Right renal pelvis (tissue), 4 donors: ENCODE data around the gene NPIPB2. TPM values are rescaled to one million over a fixed set of nuclear protein-coding genes. Genes with fewer than 3 reads are reported as not detected.
A peak's percentile ranks its signal among the peaks of the same experiment; 100 is the strongest.
"Not testable (repeated sequence)": the region's sequence is repeated elsewhere in the genome, so short reads cannot be mapped to it uniquely, and the experiment has no call there.

Source experiments
- DNase-seq, 4 donors: peaks; one replicate each; pipeline ENCODE4 v3.0.0-alpha.2; 2013; ENCODE audit warnings: low read depth in 4 of 4, low spot score in 3 of 4, missing footprints in 1 of 4
- polyA plus RNA-seq, 4 donors: library from polyadenylated mRNA; unstranded; fragments of 120-200 nt; gene quantifications; one replicate each; pipeline ENCODE4 v1.2.1, GENCODE V29; 2013; ENCODE audit not compliant: insufficient read length in 4 of 4

NPIPB2 gene
- polyA plus RNA-seq, result 10 to 100 TPM in 1 of 4 donors, 1 to 10 TPM in 1, under 1 TPM in 2; 0.65 to 11.9 (median 3.2) TPM

DNA sequence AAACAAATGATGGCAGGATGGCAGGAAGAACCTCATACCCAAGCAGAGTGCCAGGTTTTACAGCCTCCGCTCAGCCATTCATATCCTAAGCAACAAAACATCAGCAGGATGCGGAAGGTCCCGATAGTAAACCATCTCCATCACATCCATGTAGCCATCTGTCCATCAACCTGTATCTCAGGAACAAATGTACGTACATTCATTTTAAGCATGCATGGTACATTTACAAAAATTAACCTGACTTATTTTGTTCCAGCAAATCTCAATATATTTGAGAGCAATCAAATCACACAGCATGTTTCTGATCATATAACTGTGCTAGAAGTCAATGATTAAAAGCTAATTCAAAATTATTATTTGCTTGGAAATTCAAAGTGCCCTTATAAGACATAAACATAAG is at the start of gene NPIPB2:
TSS of gene NPIPB2 (minus strand) at position 101 of the 400 bp plus-strand sequence. CDS start at position 101, 0 bp downstream.
- not testable (repeated sequence) for DNase-seq

DNA sequence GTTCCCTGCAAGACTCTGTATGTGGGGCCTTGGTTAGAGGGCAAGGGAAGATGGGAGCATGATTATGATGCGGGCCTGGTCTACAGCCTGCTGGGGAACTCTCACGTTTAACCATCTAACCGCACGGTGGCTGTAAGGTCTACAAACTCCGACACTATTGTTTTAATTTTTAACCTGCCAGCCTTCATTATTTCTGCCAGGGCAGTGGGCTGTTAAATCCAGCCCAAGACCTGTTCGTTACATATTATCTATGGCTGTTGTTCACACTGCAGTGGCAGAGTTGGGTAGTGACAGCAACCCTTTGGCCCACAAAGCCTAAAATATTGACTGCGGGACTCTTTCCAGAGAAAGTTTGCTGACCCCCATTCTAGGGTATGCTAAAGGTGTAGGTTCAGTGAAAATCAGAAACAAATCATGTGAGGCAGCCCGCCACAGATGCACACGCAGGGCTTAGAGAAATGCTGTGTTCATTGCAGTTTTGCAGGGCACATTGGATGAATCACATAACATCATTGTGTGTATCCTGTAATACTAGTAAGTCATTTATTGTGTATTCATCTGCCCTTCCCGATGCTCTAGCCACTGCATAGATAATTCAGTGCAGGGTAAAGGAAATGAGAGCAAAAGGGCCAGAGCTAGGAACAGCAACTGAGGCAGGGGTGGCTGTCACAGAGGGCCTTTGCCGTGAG is 49.0 kb upstream of the NPIPB2 start:
- DNase-seq, result peak in 3 of 4 donors; percentile 33 to 56 (median 54)

DNA sequence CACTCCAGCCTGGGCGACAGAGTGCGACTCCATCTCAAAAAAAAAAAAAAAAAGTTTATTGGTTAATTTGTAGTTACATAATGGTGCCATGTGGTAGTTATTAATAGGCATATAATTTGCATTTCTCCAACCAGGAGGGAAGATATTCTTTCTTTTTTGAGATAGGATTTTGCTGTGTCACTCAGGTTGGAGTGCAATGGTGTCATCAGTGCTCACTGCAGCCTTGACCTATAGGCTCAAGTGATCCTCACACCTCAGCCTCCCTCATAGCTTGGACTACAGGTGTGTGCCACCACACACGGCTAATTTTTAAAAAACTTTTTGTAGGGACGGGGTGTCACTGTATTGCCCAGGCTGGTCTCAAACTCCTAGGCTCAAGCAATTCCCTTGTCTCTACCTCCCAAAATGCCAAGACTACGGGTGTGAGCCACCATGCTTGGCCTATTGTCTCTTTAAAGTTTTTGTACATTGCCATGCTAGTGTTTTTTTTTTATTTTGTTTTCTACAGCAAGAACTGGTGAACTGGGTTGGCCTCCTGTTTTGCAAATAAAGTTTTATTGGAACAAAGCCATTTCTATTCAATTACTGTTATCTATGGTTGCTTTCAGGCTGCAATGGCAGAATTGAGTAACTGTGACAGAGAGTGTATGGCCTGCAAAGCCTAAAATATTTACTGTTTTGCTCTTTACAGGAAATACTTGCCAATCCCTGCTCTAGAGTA is 46.6 kb upstream of the NPIPB2 start:
- DNase-seq, result no peak

DNA sequence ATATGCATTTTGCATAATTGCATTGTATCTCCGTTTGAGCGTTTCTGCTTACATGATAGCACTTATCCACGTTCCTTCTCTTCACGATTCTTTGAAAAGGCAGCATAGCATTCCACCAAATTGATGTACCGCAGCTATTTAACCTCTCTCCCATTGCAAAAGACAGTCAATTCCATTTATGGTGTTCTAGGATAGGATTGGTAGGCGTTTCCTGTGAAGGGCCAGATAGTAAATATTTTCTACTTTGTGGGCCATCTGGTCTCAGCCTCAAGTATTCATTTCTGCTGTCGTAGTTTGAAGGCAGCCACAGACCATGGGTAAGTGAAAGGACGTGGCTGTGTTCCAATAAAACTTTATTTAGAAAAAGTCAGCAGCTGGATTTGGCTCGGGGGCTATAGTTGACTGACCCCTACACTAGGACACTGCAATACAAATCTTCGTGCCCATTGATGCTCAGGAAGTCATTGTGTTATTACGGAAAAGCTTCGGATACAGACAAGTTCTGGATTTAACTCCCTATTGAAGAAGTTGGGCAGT is 44.7 kb upstream of the NPIPB2 start:
- DNase-seq, result no peak

DNA sequence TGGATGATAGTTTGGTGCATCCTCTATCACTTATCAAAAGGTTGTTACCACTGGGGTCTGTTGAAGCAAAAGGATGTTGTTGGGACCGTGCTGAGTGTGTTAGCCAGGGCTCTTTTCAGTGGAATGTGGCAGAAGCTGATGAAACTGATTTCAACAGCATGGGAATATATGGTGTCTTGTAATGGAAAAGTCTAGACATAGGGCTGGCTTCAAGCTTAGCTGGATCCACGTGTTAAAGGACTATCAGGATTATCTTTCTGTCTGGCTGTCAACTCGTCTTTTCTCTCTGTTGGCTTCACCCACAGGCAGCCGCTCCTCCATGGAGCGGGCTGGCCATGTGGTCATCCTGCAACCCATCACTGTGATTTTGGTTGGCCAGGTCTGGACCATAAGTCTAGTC is 43.4 kb upstream of the NPIPB2 start:
- DNase-seq, result no peak

DNA sequence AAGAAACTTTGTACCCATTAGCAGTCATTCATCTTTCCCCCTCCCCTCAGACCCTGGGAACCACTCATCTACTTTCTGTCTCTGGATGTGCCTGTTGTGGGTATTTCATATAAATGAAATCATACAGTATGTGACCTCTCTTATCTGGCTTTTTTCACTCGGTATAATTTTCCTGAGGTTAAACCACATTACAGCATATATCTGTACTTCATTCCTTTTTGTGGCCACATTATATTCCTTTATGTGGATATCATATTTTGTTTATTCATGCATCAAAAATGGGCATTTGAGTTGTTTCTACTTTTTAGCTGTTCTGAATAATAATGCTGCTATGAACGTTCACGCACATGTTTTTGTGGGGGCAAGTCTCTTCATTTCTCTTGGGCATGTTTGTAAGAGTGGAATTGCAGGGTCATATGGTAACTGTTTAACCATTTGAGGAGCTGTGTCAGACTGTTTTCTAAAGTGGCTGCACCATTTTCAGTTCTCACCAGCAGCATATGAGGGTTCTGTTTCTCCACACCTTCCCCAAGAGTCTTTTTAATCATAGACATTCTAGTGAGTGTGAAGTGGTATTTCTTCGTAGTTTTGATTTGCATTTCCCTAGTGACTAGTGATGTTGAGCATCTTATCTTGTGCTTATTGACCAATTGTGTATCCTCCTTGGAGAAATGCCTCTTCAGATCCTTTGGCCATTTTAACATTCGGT is 38.4 kb upstream of the NPIPB2 start:
- no peak for DNase-seq

DNA sequence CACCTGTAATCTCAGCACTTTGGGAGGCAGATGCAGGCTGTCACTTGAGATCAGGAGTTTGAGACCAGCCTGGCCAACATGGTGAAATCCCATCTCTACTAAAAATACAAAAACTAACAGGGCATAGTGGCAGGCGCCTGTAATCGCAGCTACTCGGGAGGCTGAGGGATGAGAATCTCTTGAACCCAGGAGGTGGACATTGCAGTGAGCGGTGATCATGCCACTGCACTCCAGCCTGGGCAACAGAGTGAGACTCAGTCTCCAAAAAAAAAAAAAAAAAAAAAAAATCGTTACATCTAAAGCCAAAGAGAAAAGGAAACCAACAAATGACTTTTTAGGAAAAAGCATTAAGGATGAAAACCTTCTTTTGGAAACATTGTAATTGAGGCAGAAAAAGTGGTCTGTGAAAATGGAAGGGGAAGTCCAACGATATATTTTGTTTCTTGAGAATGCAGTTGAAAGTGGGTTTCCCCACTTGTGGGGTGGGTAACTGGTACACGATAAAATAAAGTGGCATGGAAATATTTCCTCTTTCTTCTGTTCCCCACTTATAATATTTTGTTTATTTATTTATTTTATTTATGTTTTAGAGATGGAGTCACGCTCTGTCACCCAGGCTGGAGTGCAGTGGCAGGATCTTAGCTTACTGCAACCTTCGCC is 37.3 kb upstream of the NPIPB2 start:
- no peak for DNase-seq

DNA sequence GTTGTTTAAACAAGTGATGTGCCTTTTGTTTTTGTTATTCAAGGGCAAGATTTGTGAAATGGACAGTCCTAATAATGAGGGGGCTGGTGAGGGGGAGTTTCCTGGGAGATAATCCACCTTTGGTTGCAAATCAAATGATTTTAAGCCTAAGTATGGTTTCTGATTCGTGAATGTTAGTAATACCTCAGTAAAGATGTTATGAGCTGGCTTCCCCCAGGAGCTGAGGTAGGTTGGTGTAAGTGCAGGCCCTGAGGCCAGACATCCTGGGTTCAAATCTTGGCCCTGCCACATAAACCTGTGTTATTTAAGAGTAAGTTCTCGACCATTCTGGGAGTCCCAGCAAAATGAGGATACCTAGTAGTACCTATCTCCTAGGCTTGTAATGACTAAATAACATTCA is 36.2 kb upstream of the NPIPB2 start:
- DNase-seq, result no peak

DNA sequence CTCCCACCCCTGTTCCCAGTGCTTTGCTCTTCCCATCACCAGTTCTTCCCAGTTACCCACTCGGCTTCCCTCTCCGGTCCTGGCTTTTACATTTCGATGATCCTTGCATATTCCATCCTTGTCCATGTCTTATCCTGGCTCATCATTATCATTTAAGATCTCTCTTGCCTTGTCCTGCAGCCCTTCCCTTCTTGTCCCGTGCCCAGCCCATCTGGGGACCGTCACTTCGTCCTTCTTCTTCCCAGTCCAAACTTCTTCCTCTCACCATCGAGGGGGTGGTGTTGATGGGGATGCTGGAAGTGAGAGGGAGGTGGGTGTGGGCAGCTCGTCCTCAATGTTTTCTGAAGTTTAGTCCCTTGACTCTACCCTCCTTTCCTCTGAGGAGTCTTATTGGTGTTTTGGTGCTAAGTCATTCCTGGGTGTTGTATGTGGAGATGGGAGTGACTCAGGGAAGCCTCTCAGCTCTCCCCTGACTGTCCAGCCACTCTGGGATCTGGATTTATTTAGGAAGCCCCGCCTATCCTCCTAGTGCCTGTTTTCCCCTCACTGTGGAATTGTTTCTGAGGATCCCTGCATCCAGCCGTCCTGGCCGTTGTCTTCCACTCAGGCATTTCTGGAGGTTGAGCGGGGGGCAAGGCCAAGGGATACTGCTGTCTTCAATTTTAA is 35.7 kb upstream of the NPIPB2 start:
- no peak for DNase-seq

DNA sequence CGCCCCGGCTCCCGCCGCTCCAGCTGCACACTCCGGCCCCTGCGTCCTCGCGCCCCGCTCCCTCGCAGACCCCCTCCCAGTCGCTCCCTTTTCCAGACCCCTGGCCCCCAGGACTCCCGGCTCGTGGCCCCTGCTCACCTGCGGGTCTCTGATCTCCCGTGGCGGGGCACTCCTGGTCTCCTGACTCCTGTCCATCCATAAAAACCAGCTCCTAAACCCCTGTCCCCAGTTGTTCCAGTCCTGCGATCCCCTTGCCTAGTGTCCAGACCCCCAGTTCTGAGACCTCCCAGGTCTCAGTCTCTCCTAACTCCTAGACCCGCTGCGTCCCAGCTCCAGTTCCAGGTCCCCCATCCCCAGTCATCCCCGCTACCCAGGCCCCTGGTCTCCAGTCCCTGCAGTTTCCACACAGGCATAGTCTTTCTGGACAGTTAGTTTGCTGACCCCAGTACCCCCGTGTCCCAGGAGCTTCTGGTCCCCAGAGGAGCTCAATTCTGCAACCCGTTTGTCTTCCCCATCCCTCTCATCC is 35.1 kb upstream of the NPIPB2 start:
- no peak for DNase-seq

DNA sequence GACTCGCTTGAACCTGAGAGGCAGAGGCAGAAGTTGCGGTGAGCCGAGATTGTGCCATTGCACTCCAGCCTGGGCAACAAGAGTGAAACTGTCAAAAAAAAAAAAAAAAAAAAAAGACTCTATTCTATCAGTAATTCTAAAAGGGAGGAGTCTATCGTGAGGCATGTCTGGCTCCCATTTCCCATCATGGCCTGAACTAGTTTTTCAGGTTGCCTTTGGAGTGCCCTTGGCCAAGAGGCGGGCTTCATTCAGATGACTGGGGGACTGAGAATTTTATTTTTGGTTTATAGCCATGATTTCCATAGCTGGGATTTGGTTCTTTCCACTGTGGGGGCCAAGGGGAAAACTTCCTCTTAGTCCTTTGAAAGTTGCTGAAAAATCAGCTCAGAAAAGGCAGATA is 31.2 kb upstream of the NPIPB2 start:
- no peak for DNase-seq

DNA sequence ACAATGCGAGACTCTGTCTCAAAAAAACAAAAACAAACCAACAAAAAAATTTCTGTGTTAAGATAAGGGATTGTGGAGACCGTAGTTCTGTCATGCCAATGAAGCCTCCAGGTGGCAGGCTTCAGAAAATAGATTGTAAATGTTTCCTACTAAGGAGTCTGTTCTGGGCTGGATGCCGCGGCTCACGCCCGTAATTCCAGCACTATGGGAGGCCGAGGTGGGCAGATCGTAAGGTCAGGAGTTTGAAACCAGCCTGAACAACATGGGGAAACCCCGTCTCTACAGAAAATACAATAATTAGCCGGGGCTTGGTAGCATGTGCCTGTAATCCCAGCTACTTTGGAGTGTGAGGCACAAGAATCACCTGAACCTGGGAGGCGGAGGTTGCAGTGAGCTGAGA is 30.3 kb upstream of the NPIPB2 start:
- no peak for DNase-seq

DNA sequence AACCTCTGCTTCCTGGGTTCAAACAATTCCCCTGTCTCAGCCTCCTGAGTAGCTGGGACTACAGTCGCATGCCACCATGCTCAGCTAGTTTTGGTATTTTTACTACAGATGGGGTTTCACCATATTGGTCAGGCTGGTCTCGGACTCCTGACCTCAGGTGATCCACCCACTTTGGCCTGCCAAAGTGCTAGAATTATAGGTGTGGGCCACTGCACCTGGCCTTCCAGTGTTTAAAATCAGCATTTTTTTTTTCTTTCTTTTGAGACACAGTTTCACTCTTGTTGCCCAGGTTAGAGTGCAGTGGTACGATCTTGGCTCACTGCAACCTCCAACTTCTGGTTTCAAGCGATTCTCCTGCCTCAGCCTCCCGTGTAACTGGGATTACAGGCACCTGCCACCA is 28.4 kb upstream of the NPIPB2 start:
- not testable (repeated sequence) for DNase-seq

DNA sequence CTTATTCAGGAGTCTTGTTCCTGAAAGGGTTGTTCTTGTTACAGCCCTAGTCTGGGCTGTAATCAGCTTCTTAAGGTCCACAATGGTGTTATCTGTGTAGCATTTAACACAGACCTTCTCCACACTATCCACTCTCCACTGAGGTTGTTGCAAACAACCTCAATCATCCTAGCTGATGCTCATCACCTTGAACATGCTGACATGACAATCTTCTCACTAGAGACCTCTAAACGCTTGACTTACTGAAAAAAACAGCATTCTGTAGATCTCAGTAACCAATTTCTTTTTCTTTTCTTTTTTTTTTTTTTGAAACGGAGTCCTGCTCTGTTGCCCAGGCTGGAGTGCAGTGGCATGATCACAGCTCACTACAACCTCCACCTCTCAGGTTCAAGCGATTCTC is 26.7 kb upstream of the NPIPB2 start:
- DNase-seq, result no peak

DNA sequence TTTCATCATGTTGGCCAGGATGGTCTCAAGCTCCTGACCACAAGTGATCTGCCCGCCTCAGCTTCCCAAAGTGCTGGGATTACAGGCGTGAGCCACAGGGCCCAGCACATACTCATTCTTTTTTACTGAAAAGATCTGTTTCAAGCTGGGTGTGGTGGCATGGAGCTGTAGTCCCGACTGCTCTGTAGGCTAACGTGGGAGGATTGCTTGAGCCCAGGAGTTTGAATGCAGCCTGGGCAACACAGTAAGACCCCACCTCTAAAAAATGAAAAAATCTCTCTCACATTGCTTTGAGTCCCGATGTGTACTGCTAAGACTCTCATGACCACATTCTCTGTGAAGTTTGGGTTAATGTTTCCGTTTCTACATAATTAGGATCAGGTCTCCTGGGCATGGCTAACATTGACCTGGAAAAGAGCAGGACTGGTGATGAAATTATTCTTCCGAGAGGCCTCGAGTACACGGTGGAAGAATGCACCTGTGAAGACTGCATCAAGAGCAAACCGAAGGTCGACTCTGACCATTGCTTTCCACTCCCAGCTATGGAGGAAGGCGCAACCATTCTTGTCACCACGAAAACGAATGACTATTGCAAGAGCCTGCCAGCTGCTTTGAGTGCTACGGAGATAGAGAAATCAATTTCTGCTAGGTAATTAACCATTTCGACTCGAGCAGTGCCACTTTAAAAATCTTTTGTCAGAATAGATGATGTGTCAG is 25.5 kb upstream of the NPIPB2 start:
- DNase-seq, result no peak

DNA sequence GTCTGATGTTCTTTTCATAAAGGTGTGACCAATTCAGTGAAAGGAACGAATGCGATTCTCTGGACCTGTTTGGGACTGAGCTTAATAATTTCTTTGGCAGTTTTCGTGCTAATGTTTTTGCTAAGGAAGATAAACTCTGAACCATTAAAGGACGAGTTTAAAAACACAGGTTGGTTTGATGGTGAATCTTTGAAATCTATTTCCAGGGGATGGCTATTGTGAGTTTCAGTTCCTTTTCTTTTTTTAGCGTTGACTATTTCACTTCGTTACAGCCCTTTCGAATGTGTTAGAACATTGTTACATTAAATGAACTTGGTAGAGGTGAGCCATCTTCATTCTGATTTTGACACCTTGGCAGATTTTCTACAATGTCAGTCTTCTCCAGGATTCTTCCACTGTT is 24.3 kb upstream of the NPIPB2 start:
- DNase-seq, result no peak

DNA sequence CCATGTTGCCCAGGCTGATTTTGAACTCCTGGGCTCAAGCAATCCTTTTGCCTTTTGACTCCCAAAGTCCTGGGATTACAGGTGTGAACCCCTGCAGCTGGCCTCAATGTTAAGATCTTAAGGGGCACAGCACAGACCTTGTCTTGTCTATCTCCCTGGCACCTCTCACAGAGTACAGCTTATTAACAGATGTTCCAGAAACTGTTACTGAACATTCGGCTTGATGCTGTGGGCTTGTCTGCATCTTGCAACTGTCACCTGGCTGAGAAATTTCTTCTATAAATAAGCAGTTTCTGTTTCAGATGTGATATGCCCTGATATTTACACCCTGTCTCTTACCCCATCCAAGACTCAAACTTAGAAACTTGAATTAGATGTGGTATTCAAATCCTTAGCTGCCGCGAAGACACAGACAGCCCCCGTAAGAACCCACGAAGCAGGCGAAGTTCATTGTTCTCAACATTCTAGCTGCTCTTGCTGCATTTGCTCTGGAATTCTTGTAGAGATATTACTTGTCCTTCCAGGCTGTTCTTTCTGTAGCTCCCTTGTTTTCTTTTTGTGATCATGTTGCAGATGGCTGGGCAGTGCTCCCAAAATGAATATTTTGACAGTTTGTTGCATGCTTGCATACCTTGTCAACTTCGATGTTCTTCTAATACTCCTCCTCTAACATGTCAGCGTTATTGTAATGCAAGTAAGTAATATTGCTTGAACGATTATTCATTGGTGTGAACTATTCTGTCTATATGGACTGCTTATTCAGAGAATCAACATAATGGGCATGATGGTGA is 23.1 kb upstream of the NPIPB2 start, which contains the start of gene TNFRSF17:
TSS of gene TNFRSF17 (plus strand) at position 450 of the 791 bp plus-strand sequence. CDS start at position 565, 115 bp downstream.
- DNase-seq, result no peak

DNA sequence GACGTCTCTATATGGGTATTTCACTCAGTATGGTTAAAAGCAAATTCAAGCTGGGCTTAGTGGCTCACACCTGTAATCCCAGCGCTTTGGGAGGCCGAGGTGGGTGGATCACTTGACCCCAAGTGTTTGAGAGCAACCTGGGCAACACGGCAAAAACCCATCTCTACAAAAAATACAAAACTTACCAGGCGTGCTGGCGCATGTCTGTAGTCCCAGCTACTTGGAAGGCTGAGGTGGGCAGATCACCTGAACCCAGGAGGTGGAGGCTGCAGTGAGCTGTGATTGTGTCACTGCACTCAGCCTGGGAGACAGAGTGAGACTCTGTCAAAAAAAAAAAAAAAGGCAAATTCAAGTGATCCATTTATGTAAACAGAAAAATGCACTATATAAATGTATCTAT is 21.9 kb upstream of the NPIPB2 start:
- no peak for DNase-seq
